HG02973 (cell line): ENCODE measurements around the gene OSBPL6.
"Not testable (repeated sequence)": the region's sequence is repeated elsewhere in the genome, so short reads cannot be mapped to it uniquely, and the experiment has no call there.

Experiments used
- ATAC-seq: cut with Tn5 transposase; IDR thresholded peaks from one replicate; pipeline ENCODE4 v1.9.1; 2021; ENCODE audit warnings: moderate library complexity; ENCODE audit not compliant: unreplicated experiment

The OSBPL6 gene

DNA sequence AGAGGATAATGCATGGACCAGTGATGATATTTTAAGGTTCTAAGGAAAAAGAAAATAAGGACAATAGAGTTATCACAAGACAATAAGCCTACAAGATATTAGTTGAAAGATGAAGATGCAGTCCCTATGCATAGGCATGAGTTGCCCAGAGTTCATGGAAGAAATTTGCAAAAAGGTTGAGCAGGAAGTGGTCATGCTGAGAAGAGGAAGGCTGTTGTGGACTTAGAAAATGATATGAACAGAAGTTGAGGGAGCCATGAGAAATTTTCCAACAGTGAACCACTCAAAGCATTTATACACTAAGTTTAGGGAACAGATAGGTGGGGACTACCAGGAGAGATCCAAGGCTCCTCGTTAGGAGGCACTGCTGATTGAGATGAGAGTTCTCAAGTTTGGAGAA lies 3.5 kb downstream of the OSBPL6 start:
- no peak for ATAC-seq

DNA sequence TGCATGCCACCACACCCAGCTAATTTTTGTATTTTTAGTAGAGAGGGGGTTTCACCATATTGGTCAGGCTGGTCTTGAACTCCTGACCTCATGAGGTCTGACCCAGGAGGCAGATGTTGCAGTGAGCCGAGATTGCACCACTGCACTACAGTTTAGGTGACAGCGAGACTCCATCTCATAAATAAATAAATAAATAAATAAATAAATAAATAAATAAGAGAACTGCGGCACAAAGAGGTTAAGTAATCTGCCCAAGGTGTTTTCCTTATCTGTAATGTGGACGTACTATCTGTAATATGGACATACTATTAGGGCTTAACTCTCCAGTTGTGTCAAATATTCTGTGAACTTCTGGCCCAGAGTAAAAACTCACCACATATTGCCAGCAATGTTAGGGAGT lies 4.1 kb downstream of the OSBPL6 start:
- not testable (repeated sequence) for ATAC-seq

DNA sequence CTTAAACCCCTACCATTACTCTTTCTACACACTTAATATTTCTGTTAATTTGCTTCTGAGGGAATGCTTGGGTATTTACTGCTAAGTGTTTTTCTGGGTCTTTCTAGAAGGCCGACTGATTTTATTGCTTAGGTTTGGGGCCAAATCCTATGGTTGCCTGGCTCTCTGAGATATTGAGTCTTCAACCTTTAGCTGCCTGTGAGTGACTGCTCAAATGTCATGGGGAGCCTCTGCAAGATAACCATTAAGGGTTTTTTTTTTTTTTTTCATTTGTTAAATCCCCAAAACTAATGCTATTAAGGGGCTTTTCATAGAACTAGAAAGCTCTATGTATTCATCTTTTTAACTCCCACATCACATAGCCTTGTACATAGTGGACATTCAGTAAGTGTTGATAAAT lies 5.0 kb downstream of the OSBPL6 start:
- ATAC-seq, result no peak

DNA sequence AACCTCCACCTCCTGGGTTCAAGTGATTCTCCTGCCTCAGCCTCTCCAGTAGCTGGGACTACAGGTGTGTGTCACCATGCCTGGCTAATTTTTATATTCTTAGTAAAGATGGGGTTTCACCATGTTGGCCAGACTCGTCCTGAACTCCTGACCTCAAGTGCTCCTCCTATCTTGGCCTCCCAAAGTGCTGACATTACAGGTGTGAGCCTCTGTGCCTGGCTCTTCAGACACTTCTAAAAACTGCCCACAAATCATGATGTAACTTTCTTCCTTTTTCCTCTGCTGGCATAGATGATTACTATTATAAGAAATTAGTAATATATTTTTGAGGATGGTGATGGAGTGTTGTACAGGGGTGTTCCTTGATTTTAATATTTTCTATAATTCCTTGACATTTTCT lies 6.0 kb downstream of the OSBPL6 start:
- ATAC-seq, result no peak

DNA sequence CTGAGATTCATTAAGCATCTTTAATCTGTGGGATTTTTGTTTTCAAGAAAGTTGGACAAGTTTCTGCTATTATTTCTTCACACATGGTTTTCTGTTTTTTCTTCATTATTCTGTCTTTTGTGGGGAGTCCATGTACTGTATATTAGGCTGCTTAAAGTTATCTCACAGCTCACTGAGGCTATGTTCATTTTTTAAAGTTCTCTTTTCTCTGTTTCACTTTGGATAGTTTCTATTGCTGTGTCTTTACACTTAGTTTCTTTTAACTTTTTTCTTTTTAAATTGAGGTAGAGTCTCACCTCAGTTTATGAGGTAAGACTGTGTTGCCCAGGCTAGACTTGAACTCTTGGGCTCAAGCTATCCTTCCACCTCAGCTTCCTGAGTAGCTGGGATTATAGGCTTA lies 8.6 kb downstream of the OSBPL6 start:
- no peak for ATAC-seq

DNA sequence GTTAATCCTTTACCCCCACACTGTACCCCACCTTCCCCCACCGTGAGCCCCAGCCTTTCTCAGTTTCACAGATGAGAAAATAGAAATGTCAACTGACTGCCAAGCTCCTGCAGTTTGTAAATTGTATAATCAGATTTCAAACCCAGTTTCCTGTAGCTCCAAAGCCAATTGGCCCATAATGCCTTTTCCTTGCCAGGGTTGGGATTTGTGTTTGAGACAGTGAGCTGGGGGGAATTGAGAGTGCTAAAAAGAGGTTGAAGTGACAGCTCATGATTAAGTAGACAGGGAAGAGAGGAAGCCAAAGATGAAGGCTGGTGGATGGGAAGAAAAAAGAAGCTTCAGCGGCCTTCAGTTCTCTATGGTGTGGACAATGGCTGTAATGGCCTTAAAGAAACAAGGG lies 10.7 kb downstream of the OSBPL6 start:
- ATAC-seq, result no peak

DNA sequence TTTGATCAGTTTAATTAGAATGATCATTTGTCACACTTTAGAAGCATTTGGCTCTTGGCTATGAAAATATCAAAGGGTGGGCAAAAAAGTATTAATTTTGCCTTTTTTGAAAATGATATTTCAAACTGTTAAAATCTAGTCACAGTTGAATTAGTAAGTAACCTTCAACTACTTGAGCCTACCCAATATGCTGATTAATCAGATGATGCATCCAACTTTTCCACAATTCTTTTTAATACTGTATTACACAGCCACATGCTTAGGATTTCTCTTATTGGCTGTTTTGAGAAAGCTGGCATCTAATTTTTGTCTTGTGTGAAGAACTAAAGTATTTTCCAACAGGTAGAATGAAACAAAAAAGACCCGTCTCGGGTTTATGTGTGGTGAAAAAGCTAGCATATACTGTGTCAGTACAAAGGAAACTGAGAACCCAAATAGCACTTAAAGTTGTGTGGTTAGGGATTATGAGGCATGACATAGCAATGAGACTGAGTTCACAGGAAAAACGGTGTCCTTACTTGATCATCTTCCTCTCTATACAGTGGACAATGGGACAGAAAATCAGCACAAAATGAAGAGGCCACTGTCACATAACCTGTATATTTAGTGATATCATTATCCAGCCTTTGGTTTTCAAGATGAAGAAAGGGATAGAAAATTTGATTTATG lies 11.7 kb downstream of the OSBPL6 start:
- no peak for ATAC-seq

DNA sequence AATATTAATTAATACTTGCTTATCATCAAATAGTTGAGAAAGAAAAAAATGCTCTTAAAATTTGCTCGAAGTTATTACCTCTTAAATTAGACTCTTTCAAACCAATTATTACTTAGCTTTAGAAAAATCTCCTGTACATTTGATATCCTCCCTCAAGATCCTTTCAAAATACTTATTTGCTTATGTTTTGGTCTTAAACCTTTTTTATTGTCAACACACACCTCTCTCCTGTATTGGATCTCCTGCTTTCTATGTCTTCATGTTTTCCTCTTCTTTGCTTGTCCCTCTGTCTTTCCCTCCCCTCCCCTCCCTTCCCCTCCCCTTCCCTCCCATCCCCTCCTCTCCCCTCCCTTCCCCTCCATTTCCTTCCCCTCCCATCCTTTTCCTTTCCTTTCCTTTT lies 14.0 kb downstream of the OSBPL6 start:
- ATAC-seq, result no peak

DNA sequence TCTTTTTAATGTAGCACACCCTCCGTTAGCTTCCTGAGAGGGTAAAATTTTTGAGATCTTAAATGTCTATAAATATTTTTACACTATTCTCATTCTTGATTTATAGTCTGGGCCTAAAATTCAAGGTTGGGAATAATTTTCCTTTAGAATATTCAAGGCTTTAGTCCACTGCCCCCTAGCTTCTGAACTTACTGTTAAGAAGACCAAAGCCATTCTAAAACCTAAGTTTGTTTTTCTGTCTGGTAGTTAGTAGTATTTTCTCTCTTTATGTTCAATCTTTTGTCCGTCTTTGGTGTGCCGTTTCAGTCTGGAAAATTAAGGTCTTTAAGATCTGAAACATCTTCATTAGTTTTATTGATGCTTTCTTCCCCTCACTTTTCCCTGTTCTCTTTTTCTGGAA lies 14.5 kb downstream of the OSBPL6 start:
- no peak for ATAC-seq

DNA sequence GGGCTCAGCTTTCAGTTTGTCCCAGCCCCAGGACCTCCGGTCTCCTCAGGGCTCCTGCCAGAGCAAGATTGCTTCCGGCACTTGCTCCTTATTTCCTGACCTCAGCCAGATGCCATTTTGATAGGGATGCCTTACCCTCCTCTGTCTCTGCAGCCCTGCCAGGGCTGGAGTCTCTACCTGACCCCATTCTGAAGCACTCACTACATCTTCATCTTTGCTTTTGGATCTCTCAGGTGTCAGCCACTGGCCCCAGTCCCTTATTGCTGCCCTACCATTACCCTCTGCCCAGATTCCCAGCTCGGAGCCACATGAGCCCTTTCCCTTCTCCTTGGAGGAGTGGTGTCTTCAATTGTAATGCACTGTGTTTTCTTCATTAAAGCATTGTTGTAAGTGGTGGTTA lies 17.1 kb downstream of the OSBPL6 start:
- no peak for ATAC-seq

DNA sequence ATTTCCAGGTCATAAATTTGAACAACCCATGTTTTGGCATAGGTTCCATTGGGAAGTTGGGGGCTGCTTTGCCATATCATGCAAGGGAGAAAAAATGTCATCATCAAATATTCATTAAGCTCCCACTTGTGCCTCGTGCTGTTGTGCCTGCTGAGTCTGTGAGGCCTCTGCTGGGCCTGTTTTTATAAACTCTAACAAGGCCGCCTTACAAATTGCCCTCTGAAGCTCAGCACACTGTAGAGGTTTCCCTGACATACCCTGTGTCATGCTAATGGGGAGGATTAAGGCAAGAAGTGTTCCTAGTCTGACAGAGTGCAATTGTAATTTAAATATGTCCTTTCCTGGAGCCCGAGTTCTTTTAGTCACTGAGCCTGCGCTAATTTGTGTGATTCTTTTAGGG lies 17.6 kb downstream of the OSBPL6 start:
- no peak for ATAC-seq

DNA sequence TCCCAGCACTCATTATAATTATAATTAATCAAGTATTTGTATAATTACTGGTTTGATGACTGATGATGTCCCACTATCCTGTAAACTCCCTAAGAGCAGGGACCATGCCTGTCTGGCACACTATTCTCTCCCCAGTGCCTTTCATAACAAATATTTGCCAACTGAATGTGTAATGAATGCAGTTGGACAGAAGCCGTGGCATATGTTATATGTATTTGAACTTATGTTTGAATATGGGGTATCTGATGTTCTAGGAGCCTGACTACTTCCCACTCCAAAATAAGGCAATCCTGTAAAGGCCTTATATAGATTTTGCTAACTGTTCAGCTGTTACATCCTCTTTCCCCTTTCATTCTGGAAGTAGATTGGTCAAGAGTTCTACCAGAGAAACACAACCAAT lies 19.7 kb downstream of the OSBPL6 start:
- no peak for ATAC-seq

DNA sequence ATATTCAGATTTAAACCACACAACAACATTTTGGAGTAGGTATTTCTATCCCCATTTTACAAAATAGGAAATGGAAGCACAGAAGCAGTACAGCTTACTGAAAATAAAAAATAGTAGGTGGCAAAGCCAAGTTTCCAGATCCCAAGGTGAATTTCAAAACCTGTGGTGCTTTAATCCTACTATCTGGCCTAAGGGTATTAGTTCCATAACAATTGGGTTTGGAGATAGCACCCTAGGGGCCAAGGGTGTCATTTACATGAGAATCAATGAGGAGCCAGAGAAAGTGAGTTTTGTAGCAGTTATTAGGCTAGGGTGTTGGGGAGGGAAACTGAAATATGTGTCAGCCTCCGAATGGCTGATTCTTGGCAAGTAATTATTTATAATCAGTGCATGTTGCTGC lies 24.9 kb downstream of the OSBPL6 start:
- ATAC-seq, result no peak

DNA sequence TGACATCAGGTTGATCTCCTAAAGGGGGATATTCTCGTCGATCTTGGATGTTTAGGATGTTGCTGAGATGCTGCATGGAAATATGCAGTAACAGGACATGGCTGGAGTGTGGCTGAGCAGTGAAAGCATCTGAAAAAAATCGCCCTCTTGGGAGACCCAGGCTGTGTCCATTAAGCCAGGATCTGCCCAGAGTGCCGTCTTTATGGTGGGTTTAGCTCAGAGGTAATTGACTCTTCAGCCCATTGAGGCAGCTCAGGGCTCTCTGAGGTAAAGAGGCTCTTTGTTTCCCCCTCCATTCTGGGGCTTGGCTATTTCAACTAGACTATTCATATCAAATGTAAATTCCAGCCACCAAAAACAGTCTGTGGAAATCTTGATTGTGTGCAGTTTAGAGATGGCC lies 26.5 kb downstream of the OSBPL6 start:
- no peak for ATAC-seq

DNA sequence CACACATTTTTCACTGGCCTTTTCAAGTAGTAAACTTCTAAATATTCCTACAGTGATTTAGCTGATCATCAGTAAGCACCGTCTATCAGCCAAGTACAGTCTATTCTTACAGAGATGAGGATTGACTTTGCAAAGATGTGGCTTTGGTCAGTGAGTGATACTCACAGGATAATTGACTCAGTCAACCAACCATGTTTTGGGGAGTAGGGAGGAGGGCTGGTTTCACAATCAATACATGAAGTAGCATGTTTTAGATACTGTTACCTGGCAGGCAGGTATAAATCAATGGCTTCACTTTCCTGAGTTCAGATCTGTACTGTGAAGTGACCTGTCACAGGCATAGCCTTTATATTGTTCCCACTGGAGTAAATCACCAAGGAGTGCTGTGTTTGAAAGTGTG lies 27.2 kb downstream of the OSBPL6 start:
- ATAC-seq, result no peak

DNA sequence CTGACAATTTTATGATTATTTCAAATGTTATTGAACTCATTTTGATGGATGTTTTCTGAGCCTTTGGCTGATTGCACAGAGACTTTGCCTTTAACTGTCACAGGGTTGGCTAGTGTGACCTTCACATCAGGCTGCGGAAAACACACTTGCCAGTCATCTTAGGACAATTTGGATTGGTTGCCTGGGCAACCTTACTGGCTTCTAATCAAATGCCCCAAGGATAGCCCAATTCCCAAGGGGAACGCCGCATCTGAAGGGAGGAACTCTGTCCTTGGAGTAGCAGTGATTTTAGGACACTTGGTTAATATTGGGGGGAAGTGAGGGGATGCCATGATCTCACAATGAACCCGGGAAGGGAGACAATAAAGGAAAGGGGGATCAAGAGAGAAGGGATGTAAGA lies 29.5 kb downstream of the OSBPL6 start:
- ATAC-seq, result no peak

DNA sequence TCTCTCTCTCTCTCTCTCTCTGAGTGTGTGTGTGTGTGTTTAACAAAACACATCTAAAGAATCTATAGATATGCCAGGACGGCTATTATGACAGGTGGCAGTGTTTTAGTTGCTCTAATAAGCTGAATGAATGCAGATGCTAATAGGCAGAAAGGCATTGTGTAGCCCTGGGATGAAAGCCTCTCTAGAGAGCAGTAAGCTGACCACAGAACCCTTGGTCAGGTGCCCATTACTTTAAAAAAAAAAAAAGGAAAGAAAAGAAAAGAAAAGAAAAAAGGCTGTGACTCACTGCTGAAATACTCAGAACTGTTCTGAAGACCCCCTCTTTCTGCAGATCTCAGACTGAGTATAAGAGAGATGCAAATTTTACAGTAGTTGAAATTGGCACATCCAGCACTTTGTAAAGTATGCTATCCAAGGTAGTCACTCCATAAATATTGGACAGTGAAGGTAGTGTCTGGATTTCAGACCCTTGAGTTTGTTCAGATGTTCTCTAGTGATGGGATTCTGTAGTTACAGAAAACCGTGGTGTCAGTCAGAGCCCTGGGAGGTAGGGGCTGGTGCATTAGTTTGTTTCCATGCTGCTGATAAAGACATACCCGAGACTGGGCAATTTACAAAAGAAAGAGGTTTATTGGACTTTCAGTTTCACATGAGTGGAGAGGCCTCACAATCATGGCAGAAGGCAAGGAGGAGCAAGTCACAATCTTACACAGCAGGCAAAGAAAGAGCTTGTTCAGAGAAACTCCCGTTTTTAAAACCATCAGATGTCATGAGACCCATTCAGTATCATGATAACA lies 30.9 kb downstream of the OSBPL6 start:
- no peak for ATAC-seq

DNA sequence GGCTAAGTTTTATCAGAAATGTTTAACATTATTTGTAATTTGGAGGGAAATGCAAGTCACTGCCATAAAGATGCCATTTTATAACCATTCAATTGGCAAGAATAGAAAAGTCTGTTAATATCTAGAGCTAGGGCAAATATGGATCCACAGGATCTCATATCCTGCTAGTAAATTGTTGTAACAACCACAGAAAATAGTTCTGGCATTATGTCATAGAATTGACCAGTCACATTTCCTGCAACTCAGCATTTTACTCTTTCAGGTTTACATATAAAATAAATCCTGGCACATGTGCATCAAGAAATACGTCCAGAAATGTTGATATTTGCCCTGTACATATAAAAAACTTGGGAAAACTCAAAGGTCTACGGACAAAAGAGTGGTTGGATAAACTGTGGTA lies 32.9 kb downstream of the OSBPL6 start:
- no peak for ATAC-seq

DNA sequence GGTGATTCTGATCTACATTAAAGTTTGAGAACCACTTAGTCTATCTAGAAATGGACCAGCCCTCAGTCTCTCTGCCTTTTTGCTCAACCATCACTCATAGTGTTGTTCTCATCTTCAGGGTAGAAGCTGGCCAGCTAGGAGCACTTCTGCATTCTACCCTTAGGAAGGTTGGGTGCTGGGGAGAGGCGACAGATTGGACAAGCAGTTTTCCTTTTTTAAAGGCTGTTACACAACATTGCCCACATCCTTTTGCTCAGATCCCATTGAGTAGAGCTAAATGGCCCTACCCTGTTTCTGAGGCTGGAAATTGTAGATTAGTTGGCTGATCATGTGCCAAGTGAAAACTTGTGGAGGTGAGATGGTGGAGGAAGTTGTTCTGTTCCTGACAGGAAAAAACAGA lies 35.6 kb downstream of the OSBPL6 start:
- ATAC-seq, result no peak

DNA sequence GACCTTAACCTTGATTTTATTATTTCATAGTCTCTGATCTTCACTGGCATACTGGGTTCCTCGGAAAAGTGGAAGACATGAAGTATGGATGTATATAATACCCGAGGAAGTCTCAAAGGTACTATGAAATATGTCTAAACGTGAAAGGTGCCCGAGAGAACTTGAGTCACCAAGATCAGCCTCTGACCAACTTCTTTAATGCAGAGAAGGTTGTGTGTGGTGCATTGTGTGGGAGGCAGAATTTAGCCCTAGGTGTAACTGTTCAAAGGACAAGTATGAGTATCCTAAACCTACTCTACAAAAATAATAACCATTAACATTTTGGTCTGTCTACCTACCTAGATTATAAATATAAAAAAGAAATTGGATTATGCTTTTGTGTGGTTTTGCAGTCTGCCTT lies 36.1 kb downstream of the OSBPL6 start:
- no peak for ATAC-seq

DNA sequence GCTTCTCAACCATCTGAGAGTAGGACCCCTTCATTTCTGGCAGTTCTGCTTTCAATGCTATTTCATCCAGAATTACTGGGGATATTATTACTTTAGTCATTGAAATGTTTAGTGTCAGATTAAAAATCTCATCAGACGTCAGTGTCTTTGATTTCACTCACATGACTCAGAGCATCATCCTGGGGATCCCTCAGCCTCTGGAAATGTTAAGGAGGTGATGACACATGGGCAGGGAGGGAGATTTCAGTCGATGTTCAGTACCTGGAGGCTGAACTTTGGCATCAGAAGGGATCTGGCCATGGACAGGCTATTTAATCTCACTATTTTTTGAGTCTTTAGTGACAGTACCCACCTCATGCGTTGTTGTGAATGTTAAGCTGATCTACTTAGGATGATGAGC lies 39.1 kb downstream of the OSBPL6 start:
- ATAC-seq, result no peak

DNA sequence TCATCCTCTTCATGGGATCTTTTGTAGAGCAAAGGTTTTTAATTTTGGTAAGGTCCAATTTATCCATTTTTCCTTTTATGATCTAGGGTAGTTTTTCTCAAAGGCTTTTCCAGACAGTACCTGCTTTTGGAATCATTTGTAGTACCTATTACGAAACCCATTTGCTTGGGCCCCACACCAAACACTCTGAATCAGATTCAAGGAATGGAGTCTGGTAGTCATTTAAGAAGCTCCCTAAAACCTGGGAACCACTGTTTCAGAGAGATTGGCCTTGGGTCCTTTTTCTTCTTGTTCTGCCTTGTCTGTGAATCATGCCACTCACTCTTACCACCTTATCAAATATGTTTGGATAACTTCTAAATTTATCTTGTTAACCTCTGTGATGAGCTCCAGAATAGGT lies 40.3 kb downstream of the OSBPL6 start:
- ATAC-seq, result no peak
